ENCODE measurements around the gene SORCS2. TPM values are rescaled to one million over a fixed set of nuclear protein-coding genes. Genes with fewer than 3 reads are reported as not detected.
A peak's percentile ranks its signal among the peaks of the same experiment; 100 is the strongest.

Gene SORCS2
- total and polyA plus RNA-seq, 8 donors: 4.6 to 9.7 (median 7.2) TPM

GRCh38 chr4:7391637-7392437 lies 199.5 kb downstream of the SORCS2 start:
- H3K4me3 ChIP-seq: no peak overlapping the region
- ATAC-seq (no peak), DNase-seq (peak in 1 of 4 donors; percentile 24)
- intact Hi-C loops (cut with DNase I): no loop called here
- no peaks in the 10 kb centered on the region for H3K9me3 ChIP-seq
- H3K27ac ChIP-seq: no peak overlapping the region
- no peaks in the 10 kb centered on the region for H3K36me3 ChIP-seq
- H3K4me1 ChIP-seq: no peaks in the 10 kb centered on the region
- no peak for TF ChIP-seq CTCF (IDR thresholded peaks at IDR 0.05)
- H3K27me3 ChIP-seq: peaks cover 0 to 54% of the 10 kb centered on the region in 2 donors

GRCh38 chr4:7392438-7393421 lies 200.4 kb downstream of the SORCS2 start:
- H3K27me3 ChIP-seq: peaks cover 0 to 63% of the 10 kb centered on the region in 2 donors
- TF ChIP-seq CTCF (IDR thresholded peaks at IDR 0.05): no peak
- H3K27ac ChIP-seq: no peak overlapping the region
- H3K9me3 ChIP-seq: no peaks in the 10 kb centered on the region
- ATAC-seq (peak; percentile 47), DNase-seq (peak; percentile 34 to 64 (median 58))
- no peaks in the 10 kb centered on the region for H3K36me3 ChIP-seq
- intact Hi-C loops (cut with DNase I): no loop called here
- no peaks in the 10 kb centered on the region for H3K4me1 ChIP-seq
- no peak overlapping the region for H3K4me3 ChIP-seq

GRCh38 chr4:7393601-7394575 lies 201.6 kb downstream of the SORCS2 start:
- peaks cover 0 to 71% of the 10 kb centered on the region in 2 donors for H3K27me3 ChIP-seq
- H3K4me3 ChIP-seq: no peak overlapping the region
- TF ChIP-seq CTCF (IDR thresholded peaks at IDR 0.05): no peak
- H3K36me3 ChIP-seq: no peaks in the 10 kb centered on the region
- H3K9me3 ChIP-seq: no peaks in the 10 kb centered on the region
- no peaks in the 10 kb centered on the region for H3K4me1 ChIP-seq
- no peak overlapping the region for H3K27ac ChIP-seq
- intact Hi-C loops (cut with DNase I): no loop called here
- peak in 2 of 4 donors; percentile 25 to 47 for DNase-seq
- no peak for ATAC-seq

GRCh38 chr4:7394681-7395451 lies 202.5 kb downstream of the SORCS2 start:
- no peaks in the 10 kb centered on the region for H3K4me1 ChIP-seq
- DNase-seq (peak in 1 of 4 donors; percentile 19), ATAC-seq (no peak)
- H3K4me3 ChIP-seq: no peak overlapping the region
- intact Hi-C loops (cut with DNase I): no loop called here
- no peak overlapping the region for H3K27ac ChIP-seq
- H3K9me3 ChIP-seq: no peaks in the 10 kb centered on the region
- H3K27me3 ChIP-seq: peaks cover 0 to 78% of the 10 kb centered on the region in 2 donors
- H3K36me3 ChIP-seq: no peaks in the 10 kb centered on the region
- no peak for TF ChIP-seq CTCF (IDR thresholded peaks at IDR 0.05)

All from left lung (tissue), 10 donors.